Activated CD8-positive, alpha-beta memory T cell treated with anti-CD3 and anti-CD28 coated beads for 36 hours (primary cell): ENCODE results near the gene DLGAP5. TPM values are rescaled to one million over a fixed set of nuclear protein-coding genes. Genes with fewer than 3 reads are reported as not detected.

Experiments
- CTCF ChIA-PET: fragments of 350-600 bp; sonication (Branson Sonifier 250); formaldehyde crosslinking; loops from one replicate; lab custom pipeline; 2021; ENCODE audit warnings: antibody characterized with exemption; lab: Charles Lee
- POLR2A ChIA-PET: fragments of 350-600 bp; sonication (Branson Sonifier 250); formaldehyde crosslinking; loops from one replicate; lab custom pipeline; 2021; ENCODE audit warnings: antibody characterized with exemption; lab: Charles Lee
- total RNA-seq, 2 experiments: library from RNA; stranded (reverse); gene quantifications; one replicate each; pipeline ENCODE4 v1.2.3, GENCODE V29; 2021

The DLGAP5 gene
- total RNA-seq, 2 experiments from 2014 or later, result 46.2 to 46.6 TPM

GRCh38 chr14:55102141-55102621 is 89.2 kb downstream of the DLGAP5 start:
- CTCF ChIA-PET, result interaction anchor here (0.7 to 1.2 kb wide), 2 partner anchors 51 to 57 kb away, joined by 4 to 5 read pairs; partner anchors contain the start of gene MAPK1IP1L

GRCh38 chr14:55101698-55102097 is 89.7 kb downstream of the DLGAP5 start:
- ChIA-PET POLR2A (no interaction called here), CTCF (no interaction called here)

More at GRCh38 chr14:55102141-55102621, 89.2 kb downstream of the DLGAP5 start:
- POLR2A ChIA-PET, result interaction anchor here (1.0 kb wide), 1 partner anchor 29 kb away, joined by 4 read pairs; no protein-coding TSS in a partner anchor

- ChIA-PET POLR2A (interaction anchor here (1.1 kb wide), 1 partner anchor 30 kb away, joined by 3 read pairs; no protein-coding TSS in a partner anchor), CTCF (interaction anchor here (0.7 to 1.0 kb wide), 4 partner anchors 27 to 61 kb away, joined by 3 to 6 read pairs (median 3); no protein-coding TSS in a partner anchor)
Observed at GRCh38 chr14:55099756-55100155, 91.6 kb downstream of the DLGAP5 start.

- CTCF ChIA-PET, result interaction anchor here (1.0 to 1.8 kb wide), 2 partner anchors 10 to 47 kb away, joined by 4 to 5 read pairs; partner anchors contain the start of gene MAPK1IP1L
- POLR2A ChIA-PET, result interaction anchor here (0.6 to 1.6 kb wide), 5 partner anchors 30 to 99 kb away, joined by 3 to 8 read pairs (median 3); partner anchors contain the start of gene DLGAP5
Observed at GRCh38 chr14:55098561-55098898, 92.9 kb downstream of the DLGAP5 start.

Other genes with a start within 250 kb of the DLGAP5 start
- 10 to 100 TPM; 62.4 to 63.6 TPM for gene WDHD1, start 164.5 kb downstream of the DLGAP5 start, total RNA-seq
- 10 to 100 TPM; 36.9 to 39.0 TPM for gene SOCS4, start 164.3 kb downstream of the DLGAP5 start, total RNA-seq
- gene MAPK1IP1L, start 139.9 kb downstream of the DLGAP5 start, total RNA-seq, result 100 to 1,000 TPM; 105 to 114 TPM
- 10 to 100 TPM; 46.0 to 47.0 TPM for gene LGALS3, start 62.3 kb downstream of the DLGAP5 start, total RNA-seq
- gene FBXO34, start 79.8 kb upstream of the DLGAP5 start, total RNA-seq, result 10 to 100 TPM; 15.9 to 17.3 TPM
- 1 to 10 TPM; 6.7 to 6.8 TPM for gene ATG14, start 220.2 kb upstream of the DLGAP5 start, total RNA-seq
- gene TBPL2, start 249.0 kb upstream of the DLGAP5 start, total RNA-seq, result not detected